Measurements from ENCODE around the gene PET100. TPM values are rescaled to one million over a fixed set of nuclear protein-coding genes. Genes with fewer than 3 reads are reported as not detected.

PET100 gene
- total and polyA plus RNA-seq, 7 donors = 49.6 to 112 (median 93.1) TPM

DNA sequence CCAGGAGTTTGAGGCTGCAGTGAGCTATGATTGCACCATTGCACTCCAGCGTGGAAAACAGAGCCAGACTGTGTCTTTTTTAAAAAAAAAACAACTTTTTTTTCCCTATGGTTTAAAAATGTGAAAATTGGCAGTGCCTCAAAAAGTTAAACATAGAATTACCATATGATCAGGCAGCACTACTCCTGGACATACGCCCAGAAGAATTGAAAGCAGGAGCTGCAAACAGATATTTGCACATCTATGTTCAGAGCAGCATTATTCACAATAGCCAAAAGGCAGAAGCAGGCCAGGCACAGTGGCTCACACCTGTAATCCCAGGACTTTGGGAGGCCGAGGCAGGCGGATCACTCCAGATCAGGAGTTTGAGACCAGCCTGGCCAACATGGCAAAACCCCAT is 35.5 kb downstream of the PET100 start:
- ATAC-seq (no peak), DNase-seq (no peak)
- intact Hi-C loops (cut with DNase I) = no loop called here
- peaks cover 0 to 11% (median 9%) of the 10 kb centered on the region in 3 donors for H3K27me3 ChIP-seq (ENCODE audit: insufficient read depth in 3 of 3, low read length in 2 of 3)
- no peaks in the 10 kb centered on the region for H3K4me1 ChIP-seq
- 41 to 58% (median 44%) methylated on average over 4 of the region's 4 CpGs for WGBS, 3 donors
- TF ChIP-seq, protein P1, sequence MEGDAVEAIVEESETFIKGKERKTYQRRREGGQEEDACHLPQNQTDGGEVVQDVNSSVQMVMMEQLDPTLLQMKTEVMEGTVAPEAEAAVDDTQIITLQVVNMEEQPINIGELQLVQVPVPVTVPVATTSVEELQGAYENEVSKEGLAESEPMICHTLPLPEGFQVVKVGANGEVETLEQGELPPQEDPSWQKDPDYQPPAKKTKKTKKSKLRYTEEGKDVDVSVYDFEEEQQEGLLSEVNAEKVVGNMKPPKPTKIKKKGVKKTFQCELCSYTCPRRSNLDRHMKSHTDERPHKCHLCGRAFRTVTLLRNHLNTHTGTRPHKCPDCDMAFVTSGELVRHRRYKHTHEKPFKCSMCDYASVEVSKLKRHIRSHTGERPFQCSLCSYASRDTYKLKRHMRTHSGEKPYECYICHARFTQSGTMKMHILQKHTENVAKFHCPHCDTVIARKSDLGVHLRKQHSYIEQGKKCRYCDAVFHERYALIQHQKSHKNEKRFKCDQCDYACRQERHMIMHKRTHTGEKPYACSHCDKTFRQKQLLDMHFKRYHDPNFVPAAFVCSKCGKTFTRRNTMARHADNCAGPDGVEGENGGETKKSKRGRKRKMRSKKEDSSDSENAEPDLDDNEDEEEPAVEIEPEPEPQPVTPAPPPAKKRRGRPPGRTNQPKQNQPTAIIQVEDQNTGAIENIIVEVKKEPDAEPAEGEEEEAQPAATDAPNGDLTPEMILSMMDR (IDR thresholded peaks at IDR 0.05) = no peak
- H3K4me3 ChIP-seq = no peak overlapping the region
- H3K9me3 ChIP-seq = no peaks in the 10 kb centered on the region
- H3K36me3 ChIP-seq (ENCODE audit: insufficient read depth in 1 of 2, low read depth in 1 of 2) = no peaks in the 10 kb centered on the region
- H3K27ac ChIP-seq = no peak overlapping the region

- TF ChIP-seq, protein P1 (IDR thresholded peaks at IDR 0.05) = no peak
- intact Hi-C loops (cut with DNase I) = no loop called here
- no peak within 1 kb of the TSS for H3K4me3 ChIP-seq
Measured at GRCh38 chr19:7668842-7669241, 39.2 kb downstream of the PET100 start, which contains the start of gene RETN. RETN (plus strand) TSS chr19:7669049; CDS start chr19:7669327, 278 bp downstream.

DNA sequence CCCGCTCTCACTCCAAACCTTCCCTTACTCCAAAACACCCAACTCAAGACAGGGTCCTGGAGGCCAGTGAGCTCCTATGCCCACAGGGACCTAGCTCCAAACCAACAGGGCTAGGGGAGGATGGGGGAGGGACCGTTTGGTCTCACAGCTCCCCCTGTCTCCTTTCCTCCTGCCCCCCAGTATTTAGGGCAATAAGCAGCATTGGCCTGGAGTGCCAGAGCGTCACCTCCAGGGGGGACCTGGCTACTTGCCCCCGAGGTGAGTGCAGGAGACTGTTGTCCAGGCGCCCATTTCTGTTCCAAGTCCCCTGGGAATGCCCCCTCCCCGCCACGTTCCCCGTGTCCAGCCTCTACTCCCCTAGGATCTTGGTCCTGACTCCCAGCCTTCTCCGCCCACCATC is 40.0 kb downstream of the PET100 start:
- 19 to 21% (median 20%) methylated on average over 9 of the region's 9 CpGs for WGBS, 3 donors
- TF ChIP-seq, protein P1 (IDR thresholded peaks at IDR 0.05) = no peak
- intact Hi-C loops (cut with DNase I) = no loop called here
- Histone ChIP-seq H3K27me3 (ENCODE audit: insufficient read depth in 3 of 3, low read length in 2 of 3) (peaks cover 0 to 37% (median 19%) of the 10 kb centered on the region in 3 donors), H3K9me3 (no peaks in the 10 kb centered on the region), H3K27ac (no peak overlapping the region), H3K36me3 (ENCODE audit: insufficient read depth in 1 of 2, low read depth in 1 of 2) (no peaks in the 10 kb centered on the region), H3K4me1 (no peaks in the 10 kb centered on the region), H3K4me3 (no peak overlapping the region)
- DNase-seq = no peak
- ATAC-seq = no peak

More at GRCh38 chr19:7668842-7669241, 39.2 kb downstream of the PET100 start, which contains the start of gene RETN:
- Histone ChIP-seq H3K36me3 (ENCODE audit: insufficient read depth in 1 of 2, low read depth in 1 of 2) (no peaks in the 10 kb centered on the region), H3K27ac (no peak within 1 kb of the TSS), H3K27me3 (ENCODE audit: insufficient read depth in 3 of 3, low read length in 2 of 3) (peaks cover 0 to 37% (median 19%) of the 10 kb centered on the region in 3 donors), H3K4me1 (no peaks in the 10 kb centered on the region), H3K9me3 (no peaks in the 10 kb centered on the region)
- DNase-seq = no peak
- ATAC-seq = no peak
- 62 to 70% (median 64%) methylated on average over 9 of the region's 9 CpGs for WGBS, 3 donors

GRCh38 chr19:7670150-7670783 is 40.7 kb downstream of the PET100 start:
- no peak for DNase-seq
- TF ChIP-seq, protein P1 (IDR thresholded peaks at IDR 0.05) = no peak
- Histone ChIP-seq H3K4me1 (no peaks in the 10 kb centered on the region), H3K36me3 (ENCODE audit: insufficient read depth in 1 of 2, low read depth in 1 of 2) (no peaks in the 10 kb centered on the region), H3K4me3 (no peak overlapping the region), H3K27me3 (ENCODE audit: insufficient read depth in 3 of 3, low read length in 2 of 3) (peaks cover 0 to 37% (median 19%) of the 10 kb centered on the region in 3 donors), H3K9me3 (no peaks in the 10 kb centered on the region), H3K27ac (no peak overlapping the region)
- WGBS, 3 donors = 1 to 2% (median 2%) methylated on average over 41 to 43 of the region's 43 CpGs
- intact Hi-C loops (cut with DNase I) = no loop called here
- no peak for ATAC-seq
